ENCODE measurements around the gene RBM15.

GRCh38 chr1:110309139-110309538, 30.0 kb upstream of the RBM15 start:
- TF ChIP-seq, protein P1, sequence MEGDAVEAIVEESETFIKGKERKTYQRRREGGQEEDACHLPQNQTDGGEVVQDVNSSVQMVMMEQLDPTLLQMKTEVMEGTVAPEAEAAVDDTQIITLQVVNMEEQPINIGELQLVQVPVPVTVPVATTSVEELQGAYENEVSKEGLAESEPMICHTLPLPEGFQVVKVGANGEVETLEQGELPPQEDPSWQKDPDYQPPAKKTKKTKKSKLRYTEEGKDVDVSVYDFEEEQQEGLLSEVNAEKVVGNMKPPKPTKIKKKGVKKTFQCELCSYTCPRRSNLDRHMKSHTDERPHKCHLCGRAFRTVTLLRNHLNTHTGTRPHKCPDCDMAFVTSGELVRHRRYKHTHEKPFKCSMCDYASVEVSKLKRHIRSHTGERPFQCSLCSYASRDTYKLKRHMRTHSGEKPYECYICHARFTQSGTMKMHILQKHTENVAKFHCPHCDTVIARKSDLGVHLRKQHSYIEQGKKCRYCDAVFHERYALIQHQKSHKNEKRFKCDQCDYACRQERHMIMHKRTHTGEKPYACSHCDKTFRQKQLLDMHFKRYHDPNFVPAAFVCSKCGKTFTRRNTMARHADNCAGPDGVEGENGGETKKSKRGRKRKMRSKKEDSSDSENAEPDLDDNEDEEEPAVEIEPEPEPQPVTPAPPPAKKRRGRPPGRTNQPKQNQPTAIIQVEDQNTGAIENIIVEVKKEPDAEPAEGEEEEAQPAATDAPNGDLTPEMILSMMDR (IDR thresholded peaks at IDR 0.05; ENCODE audit: low read length), result no peak
- TF ChIP-seq EZH2 (IDR thresholded peaks at IDR 0.05; ENCODE audit: borderline replicate concordance, low read length), result no peak

Measured in OCI-LY1 (cell line).